ENCODE data around the gene MOB3A.
"Not testable (repeated sequence)": the region's sequence is repeated elsewhere in the genome, so short reads cannot be mapped to it uniquely, and the experiment has no call there.

GRCh38 chr19:2128252-2128651, 32.1 kb upstream of the MOB3A start:
- TF ChIP-seq CTCF (IDR thresholded peaks at IDR 0.05); ZFX (IDR thresholded peaks at IDR 0.05; ENCODE audit: borderline replicate concordance): not testable (repeated sequence)

All from 22Rv1 (cell line).